Stimulated activated CD8-positive, alpha-beta memory T cell treated with anti-CD3 and anti-CD28 coated beads, Interleukin-15, amount 100 ng/mL, for 24 hours (primary cell): Measurements from ENCODE around the gene TIMM21.

Source experiments
- DNase-seq: peaks from one replicate; pipeline ENCODE4 v3.0.0-alpha.2; 2020; ENCODE audit warnings: low read depth

TIMM21 gene

GRCh38 chr18:74191577-74191976 lies 43.3 kb downstream of the TIMM21 start:
- no peak for DNase-seq

DNA sequence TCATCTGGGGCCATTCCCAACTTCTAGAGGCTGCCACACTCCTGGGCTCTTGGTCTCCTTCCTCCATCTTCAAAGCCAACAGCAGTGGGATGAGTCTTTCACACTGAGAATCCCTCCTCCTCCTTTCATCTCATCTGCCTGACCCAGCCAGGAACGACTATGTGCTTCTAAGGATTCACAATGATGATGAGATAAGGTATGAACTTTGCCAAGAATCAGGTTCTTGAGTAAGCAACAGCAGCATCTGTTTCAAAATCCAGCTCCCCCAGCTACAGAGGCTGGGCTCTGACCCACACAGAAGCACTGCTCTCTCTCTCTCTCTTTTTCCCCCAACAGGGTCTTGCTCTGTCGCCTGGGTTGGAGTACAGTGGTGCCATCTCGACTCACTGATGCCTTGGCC lies 46.4 kb downstream of the TIMM21 start:
- no peak for DNase-seq

DNA sequence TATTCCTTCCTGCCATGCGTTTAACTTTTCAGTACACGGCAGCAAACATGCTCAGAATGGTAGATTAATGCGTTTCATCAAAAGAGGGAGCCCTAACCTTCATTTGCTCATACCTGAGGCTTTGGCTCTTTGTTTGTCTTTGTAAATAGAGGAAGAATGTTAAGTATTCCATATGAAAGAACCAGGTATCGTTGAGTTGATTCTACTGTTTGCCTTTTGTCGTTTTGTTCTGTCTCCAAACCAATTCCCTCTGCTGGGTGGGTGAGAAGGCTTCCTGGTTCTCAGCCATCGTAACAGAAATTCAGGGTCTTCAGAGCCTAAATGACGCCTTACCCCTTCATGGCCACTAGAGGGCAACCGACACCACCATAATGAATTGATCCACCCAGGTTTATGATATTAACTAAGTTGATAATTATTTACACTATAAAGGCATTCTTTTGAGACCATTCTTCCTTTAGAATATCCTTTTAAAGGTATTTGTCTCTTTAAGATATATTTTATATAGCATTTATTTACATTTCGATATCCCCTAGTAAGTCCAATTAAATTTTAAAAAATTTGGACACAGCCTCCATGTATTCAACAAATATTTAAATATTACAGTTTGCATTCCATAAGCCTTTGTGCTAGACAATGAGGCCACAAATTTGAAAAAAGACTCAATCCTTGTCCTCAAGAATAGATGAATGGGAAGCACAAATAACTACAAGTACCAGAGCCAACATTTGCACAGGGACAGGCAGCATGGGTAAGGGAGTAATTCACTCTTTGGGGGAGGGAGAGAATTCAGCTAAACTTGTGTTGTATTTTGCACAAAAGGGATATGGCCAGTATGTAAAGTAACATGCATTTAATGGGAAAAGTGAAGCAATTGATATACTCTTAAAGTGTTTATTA lies 48.1 kb downstream of the TIMM21 start:
- DNase-seq, result no peak

- no peak for DNase-seq
These were observed 49.5 kb downstream of the TIMM21 start for GRCh38 chr18:74197705-74198341.

DNA sequence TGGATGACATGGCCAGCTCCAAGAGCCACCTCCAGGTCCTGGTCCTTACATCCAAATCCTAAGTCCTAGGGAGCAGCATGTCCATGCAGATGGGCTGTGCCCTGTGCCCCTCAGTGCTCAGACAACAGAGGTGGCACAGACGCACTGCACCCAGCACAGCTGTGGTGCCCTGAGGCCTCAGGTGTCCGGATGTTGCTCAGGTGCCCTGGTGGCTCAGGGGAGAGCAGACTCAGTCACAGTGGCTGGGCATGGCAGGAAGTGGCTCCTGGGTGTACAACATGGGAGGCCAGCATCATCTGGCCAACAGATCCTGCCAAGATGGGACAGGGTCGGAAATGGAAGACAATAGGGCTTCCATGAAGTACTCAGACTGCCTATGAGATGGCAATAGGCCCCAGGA lies 50.1 kb downstream of the TIMM21 start:
- no peak for DNase-seq

- DNase-seq, result no peak
These were observed 52.5 kb downstream of the TIMM21 start for GRCh38 chr18:74200780-74201179.

- no peak for DNase-seq
These were observed 55.5 kb downstream of the TIMM21 start for GRCh38 chr18:74203811-74204210.

GRCh38 chr18:74204526-74205152 lies 56.3 kb downstream of the TIMM21 start:
- DNase-seq, result no peak
